IPS-11a (cell line): Measurements from ENCODE around the gene SLC24A3.

Experiments
- H3K4me3 ChIP-seq: one replicate; pipeline ENCODE4 v1.5.1; 2013; ENCODE audit warnings: low read depth, low read length, control low read depth

The SLC24A3 gene

GRCh38 chr20:19527509-19527908 is 315.1 kb downstream of the SLC24A3 start:
- no peak overlapping the region for H3K4me3 ChIP-seq

DNA sequence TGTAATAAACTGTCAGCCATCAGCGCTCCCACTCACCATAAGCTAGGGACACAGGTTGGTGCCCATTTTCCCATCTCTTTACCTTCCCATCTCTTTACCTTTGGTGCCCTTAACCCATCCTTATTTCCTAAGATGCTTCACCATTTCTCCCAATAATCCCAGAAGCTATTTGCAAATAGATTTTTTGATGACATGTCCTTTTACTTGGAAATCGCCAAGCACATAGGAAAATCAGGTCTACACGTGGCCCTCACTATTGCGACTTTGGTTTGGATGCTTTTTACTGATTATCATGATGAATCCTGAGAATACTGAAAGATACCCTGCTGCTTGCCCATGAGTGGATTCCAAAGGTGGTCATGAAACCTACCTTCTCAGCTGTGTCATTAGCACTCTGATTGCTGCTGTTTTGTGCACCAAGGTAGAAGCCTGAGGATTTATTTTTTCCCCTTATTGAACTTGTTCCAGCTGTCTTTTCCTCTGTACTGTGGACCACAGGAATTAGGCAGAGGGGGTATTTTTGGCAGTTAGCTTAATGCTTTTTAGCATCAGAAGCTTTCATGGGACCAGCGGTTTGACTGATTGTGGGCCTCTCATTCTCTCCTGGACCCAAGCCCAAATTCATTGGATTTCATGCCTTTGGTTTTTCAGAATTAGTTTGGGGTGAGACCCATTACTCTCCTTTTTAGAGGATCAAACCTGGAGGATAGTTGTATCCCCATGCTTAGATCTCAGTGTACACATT is 316.0 kb downstream of the SLC24A3 start:
- no peak overlapping the region for H3K4me3 ChIP-seq

DNA sequence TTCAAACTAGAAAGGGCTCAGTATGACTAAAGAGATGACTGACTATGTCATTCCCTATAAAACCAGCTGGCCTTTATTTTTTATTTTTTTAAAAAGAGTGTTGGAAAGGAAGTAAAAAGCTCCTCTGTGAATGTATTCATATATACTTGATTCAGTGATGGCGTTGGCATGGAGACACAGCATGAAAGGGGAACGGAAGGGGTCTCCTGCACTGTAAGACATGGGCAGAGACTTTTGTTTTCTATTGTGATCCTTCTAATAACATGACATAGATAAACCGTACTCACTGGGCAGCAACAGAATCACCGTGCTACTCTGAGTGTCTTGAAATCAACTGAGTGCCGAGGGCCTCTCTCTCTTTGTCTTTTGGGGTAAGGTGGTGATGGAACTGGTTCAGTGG is 317.6 kb downstream of the SLC24A3 start:
- no peak overlapping the region for H3K4me3 ChIP-seq

- no peak overlapping the region for H3K4me3 ChIP-seq
These were observed 319.0 kb downstream of the SLC24A3 start for GRCh38 chr20:19531446-19531845.

- no peak overlapping the region for H3K4me3 ChIP-seq
These were observed 326.1 kb downstream of the SLC24A3 start for GRCh38 chr20:19538556-19538955.

GRCh38 chr20:19539191-19539590 is 326.7 kb downstream of the SLC24A3 start:
- no peak overlapping the region for H3K4me3 ChIP-seq

DNA sequence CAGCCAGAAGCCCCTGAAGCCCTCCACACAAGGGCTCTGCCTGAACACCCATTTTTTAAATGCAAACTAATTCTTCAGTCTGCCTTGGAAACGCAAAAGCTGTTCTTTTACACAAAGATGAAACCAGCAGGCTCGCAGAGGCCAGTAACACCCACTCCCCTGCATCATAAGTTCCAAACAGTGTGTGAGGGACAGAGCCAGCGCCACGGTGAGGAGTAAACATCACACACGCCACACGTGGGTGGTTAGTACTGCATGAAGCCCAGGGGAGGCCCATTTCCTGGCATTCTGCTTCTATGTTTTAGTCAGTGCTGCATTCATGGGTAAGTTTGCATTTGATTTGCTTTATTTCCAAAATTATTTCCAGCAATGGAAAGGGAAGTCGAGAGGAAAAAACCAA is 327.9 kb downstream of the SLC24A3 start:
- H3K4me3 ChIP-seq, result no peak overlapping the region

GRCh38 chr20:19543101-19543500 is 330.7 kb downstream of the SLC24A3 start:
- no peak overlapping the region for H3K4me3 ChIP-seq

DNA sequence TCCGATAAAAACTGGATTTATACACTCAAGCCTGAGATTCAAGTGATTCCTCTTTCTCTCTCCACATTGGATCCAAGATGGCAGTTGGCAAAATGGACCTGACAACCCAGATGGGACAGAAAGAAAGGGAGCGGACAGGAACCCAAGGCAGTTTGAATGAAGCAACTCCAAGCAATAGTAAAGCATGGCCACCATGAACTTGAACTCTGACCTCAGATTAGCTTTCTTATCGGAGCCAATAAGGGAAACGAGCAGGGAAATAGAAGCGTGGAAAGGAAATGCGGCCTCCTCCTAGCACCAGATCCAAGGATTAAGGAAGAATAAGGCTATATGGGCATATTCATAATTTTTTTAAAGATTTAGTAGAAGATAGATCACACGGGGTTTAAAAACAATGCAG is 332.2 kb downstream of the SLC24A3 start:
- no peak overlapping the region for H3K4me3 ChIP-seq

DNA sequence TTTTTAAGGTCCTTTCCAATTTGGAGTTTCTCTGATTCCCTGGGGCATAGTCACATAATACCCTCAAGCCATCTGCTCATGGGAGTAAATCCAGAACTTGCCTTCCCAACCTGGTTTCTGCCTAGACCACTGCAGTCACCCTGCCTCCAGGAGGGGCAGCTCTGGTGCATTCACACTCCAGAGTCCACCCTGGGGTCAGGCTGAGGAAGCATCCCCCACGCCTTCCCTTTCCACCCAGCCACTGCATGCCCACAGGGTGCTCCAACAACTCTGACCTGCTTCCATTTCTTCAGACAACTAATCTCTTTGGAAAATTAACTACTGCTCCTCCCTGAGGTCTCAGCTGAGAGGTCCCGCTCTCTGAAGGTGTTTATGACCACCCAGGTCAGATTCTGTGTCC is 334.2 kb downstream of the SLC24A3 start:
- no peak overlapping the region for H3K4me3 ChIP-seq

DNA sequence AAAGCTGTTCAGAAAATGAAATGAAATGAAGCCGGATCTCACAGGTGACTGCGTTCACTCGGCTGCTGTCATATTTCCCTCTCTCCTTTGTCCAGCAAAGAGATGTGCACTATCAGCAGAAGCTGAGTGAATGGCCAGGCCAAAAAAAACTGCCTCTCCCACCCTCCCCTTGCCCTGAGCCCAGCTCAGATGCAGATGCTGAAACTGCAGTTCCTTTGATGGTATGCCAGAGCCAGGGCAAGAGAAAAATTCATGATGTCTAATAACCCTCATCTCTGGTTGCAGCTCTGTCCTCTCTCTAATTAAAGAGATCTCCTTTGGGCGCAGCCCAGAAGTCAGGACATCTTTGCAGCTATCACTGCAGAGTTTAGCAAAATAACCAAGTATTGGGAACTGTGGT is 335.1 kb downstream of the SLC24A3 start:
- no peak overlapping the region for H3K4me3 ChIP-seq

DNA sequence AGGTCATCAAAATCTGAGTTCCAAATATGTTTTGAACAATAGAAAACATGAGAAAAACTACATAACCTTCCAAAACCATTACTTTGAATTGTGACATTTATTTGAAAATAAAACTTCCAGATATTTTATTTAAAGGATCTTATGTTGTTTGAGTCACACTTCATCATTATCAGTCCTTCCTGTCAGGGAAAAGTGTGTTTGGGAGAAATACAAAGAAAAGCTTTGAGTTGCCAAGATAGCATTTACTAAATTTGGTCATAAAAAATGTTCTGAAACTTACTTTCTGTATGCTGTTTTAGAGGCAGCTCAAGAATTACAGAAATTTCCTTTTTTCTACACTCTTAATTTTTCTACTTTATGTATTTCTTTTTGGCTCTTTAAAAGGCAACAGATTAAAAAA is 337.5 kb downstream of the SLC24A3 start:
- H3K4me3 ChIP-seq, result no peak overlapping the region

DNA sequence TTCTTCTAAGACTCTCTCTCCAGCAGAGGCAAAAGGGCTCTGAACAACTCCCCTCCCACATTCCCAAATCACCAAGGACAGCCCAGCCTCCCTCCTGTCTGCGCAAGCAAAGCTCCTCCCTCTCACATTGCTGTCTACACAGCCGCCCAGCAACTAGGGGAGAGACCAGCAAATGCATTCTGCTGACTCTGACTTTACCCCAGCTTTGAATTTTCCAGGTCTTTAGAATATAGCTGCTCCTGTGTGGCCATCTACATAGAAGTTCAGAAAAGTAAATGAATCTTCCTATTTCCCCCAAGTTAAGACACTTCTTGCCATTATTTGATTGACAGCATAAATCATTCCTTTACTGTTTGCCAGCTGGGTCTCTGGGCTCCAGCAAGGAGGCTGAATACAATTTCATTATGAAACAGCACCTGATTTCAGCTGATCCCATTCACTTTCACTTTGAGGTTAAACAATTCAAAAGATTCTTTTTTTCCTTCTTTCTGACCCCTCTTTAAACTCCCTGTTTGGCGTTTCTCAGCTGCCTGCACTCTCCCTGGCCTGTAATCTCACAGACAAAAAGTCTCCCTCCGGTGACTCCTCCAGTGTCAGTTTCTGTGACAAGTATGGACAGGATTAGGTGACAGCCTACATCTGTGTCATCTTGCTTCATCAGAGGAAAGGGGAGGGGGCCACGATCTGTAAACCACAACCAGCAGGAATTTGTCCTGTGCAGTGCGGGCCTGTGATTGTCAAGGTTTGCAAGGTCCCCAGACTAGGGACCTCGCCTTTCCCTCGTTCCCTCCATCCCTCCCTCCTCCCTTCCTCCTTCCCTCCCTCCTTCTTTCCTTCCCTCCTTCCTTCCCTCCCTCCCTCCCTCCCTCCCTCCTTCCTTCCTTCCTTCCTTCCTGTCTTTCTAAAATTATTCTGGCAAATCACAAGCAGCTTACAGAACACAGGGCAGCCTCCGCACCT is 340.1 kb downstream of the SLC24A3 start:
- no peak overlapping the region for H3K4me3 ChIP-seq

GRCh38 chr20:19554666-19555065 is 342.2 kb downstream of the SLC24A3 start:
- H3K4me3 ChIP-seq, result no peak overlapping the region

DNA sequence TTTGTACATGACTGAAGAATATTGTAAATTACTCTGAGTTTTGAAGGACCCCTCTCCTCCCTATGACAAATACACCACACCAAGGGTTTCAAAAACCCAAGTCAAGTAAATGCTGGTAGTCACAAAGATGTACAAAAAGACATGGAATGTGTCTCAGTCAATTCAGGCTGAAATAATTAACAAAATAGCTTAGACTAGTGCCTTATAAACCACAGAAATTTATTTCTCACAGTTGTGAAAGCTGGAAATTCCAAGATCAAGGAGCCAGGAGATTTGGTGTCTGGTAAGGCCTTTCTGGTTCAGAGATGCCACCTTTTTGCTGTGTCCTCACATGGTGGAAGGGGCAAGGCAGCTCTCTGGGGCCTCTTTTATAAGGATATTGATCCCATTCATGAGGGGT is 343.3 kb downstream of the SLC24A3 start:
- H3K4me3 ChIP-seq, result no peak overlapping the region

DNA sequence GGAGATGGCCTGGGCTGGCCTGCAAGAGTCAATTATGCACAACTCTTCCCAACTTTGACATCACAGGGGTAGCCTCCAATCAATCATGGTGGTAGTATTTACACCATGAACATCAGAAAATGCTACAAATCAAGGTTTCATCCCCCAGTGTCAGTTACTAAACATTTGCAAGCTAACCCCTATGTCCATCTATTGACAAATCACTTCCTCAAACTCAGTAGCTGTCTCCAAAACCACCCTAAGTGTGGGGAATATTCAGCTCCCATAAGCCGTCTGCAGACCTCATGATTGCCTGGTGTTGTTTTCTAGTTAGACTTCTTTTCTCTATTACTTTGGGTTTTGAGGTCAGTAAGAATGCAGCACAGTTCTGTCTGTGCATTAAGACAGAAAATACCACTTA is 344.8 kb downstream of the SLC24A3 start:
- no peak overlapping the region for H3K4me3 ChIP-seq

GRCh38 chr20:19560881-19561480 is 348.5 kb downstream of the SLC24A3 start:
- no peak overlapping the region for H3K4me3 ChIP-seq

- H3K4me3 ChIP-seq, result no peak overlapping the region
These were observed 350.0 kb downstream of the SLC24A3 start for GRCh38 chr20:19562426-19562825.

DNA sequence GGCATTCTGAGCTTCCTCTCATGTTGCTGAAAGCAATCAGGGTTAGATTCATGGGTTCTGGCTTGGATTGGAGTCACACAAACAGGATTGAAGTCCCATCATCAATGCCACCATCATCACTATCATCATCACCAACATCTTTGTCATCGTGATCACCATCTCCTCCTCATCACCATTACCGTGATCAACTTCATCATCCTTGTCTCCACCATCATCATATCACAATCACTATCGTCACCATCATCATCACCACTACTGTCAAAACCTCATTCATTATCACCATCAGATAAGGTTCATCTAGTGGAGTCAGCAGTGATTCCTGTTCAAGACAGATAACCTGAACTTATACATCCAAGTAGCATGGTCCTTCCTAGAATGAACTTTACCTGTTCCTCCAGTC is 351.8 kb downstream of the SLC24A3 start:
- no peak overlapping the region for H3K4me3 ChIP-seq

GRCh38 chr20:19565736-19566135 is 353.3 kb downstream of the SLC24A3 start:
- H3K4me3 ChIP-seq, result no peak overlapping the region

- no peak overlapping the region for H3K4me3 ChIP-seq
These were observed 353.9 kb downstream of the SLC24A3 start for GRCh38 chr20:19566226-19566945.
